ENCODE results near the gene IGLL5. TPM values are rescaled to one million over a fixed set of nuclear protein-coding genes. Genes with fewer than 3 reads are reported as not detected.

Gene IGLL5
- total and polyA plus RNA-seq, 12 donors: 0.26 to 4.4 (median 0.71) TPM; not detected in 5

Small RNA genes within 50 kb of the gene (microRNA-seq; reads per million reads assigned to microRNA genes)
- gene MIR5571: 0 to 0.51 reads per million in 2 donors

Other genes with a start within 250 kb of the IGLL5 start
- not detected for gene GGTLC2, start 243.2 kb upstream of the IGLL5 start, total RNA-seq
- not detected for gene GGTLC2, start 243.2 kb upstream of the IGLL5 start, polyA plus RNA-seq
- gene GNAZ, start 182.7 kb downstream of the IGLL5 start, total RNA-seq: 1 to 10 TPM; 1.5 to 4.2 (median 2.6) TPM
- gene GNAZ, start 182.7 kb downstream of the IGLL5 start, polyA plus RNA-seq: 1 to 10 TPM; 1.3 to 2.1 TPM

Measured in heart right ventricle (tissue), 12 donors.